GM19025 (cell line): ENCODE measurements around the gene ATP10B.

Source experiments
- ATAC-seq: cut with Tn5 transposase; IDR thresholded peaks from one replicate; pipeline ENCODE4 v1.9.1; 2021; ENCODE audit warnings: mild to moderate bottlenecking, low read depth, moderate library complexity; ENCODE audit not compliant: unreplicated experiment

ATP10B gene

GRCh38 chr5:160697281-160697680 lies 154.7 kb downstream of the ATP10B start:
- no peak for ATAC-seq

GRCh38 chr5:160694896-160695295 lies 157.1 kb downstream of the ATP10B start:
- no peak for ATAC-seq

GRCh38 chr5:160693831-160694465 lies 158.1 kb downstream of the ATP10B start:
- ATAC-seq = no peak

- no peak for ATAC-seq
Measured at GRCh38 chr5:160692271-160692670, 159.7 kb downstream of the ATP10B start.

GRCh38 chr5:160685695-160686094 lies 166.3 kb downstream of the ATP10B start:
- peak; percentile 57 for ATAC-seq

GRCh38 chr5:160685219-160685618 lies 166.8 kb downstream of the ATP10B start:
- ATAC-seq = no peak

GRCh38 chr5:160679567-160680309 lies 172.3 kb downstream of the ATP10B start:
- ATAC-seq = no peak

GRCh38 chr5:160675988-160676387 lies 176.0 kb downstream of the ATP10B start:
- no peak for ATAC-seq

- no peak for ATAC-seq
Measured at GRCh38 chr5:160674901-160675300, 177.1 kb downstream of the ATP10B start.

- ATAC-seq = no peak
Measured at GRCh38 chr5:160672521-160672920, 179.5 kb downstream of the ATP10B start.

GRCh38 chr5:160668356-160668755 lies 183.7 kb downstream of the ATP10B start:
- ATAC-seq = no peak

- no peak for ATAC-seq
Measured at GRCh38 chr5:160667160-160667559, 184.9 kb downstream of the ATP10B start.

GRCh38 chr5:160665460-160665859 lies 186.6 kb downstream of the ATP10B start:
- ATAC-seq = no peak

- ATAC-seq = no peak
Measured at GRCh38 chr5:160660132-160660531, 191.9 kb downstream of the ATP10B start.

GRCh38 chr5:160657622-160658458 lies 194.2 kb downstream of the ATP10B start:
- no peak for ATAC-seq

- ATAC-seq = no peak
Measured at GRCh38 chr5:160657068-160657507, 194.9 kb downstream of the ATP10B start.

GRCh38 chr5:160655717-160656116 lies 196.3 kb downstream of the ATP10B start:
- no peak for ATAC-seq

GRCh38 chr5:160651692-160652645 lies 200.0 kb downstream of the ATP10B start:
- no peak for ATAC-seq

- ATAC-seq = no peak
Measured at GRCh38 chr5:160649304-160649703, 202.7 kb downstream of the ATP10B start.

- ATAC-seq = no peak
Measured at GRCh38 chr5:160646033-160646432, 206.0 kb downstream of the ATP10B start.
